ENCODE results near the gene RPAP2. TPM values are rescaled to one million over a fixed set of nuclear protein-coding genes. Genes with fewer than 3 reads are reported as not detected.

The RPAP2 gene
- total RNA-seq, 6 experiments from 2014 or later: 7.1 to 12.7 (median 11.1) TPM

- no peaks in the 10 kb centered on the region for H3K9me3 ChIP-seq
- ATAC-seq (peak; percentile 69 to 88 (median 84)), DNase-seq (peak in 1 of 3 donors; percentile 46)
- H3K4me1 ChIP-seq: peaks cover 0 to 9% (median 3%) of the 10 kb centered on the region in 4 donors
- H3K36me3 ChIP-seq: no peaks in the 10 kb centered on the region
- no peaks in the 10 kb centered on the region for H3K27me3 ChIP-seq
- intact Hi-C loops (cut with DNase I): no loop called here
- TF ChIP-seq CTCF (IDR thresholded peaks at IDR 0.05) (no peak), POLR2A (IDR thresholded peaks at IDR 0.05) (no peak)
- H3K4me3 ChIP-seq: no peak overlapping the region
- WGBS (ENCODE audit: insufficient coverage, low coverage, low lambda C conversion rate, missing lambda C conversion rate): 31% methylated on average over 1 of the region's 1 CpG
- no peak overlapping the region for H3K27ac ChIP-seq
Measured at GRCh38 chr1:92340154-92340553, 41.3 kb downstream of the RPAP2 start.

- intact Hi-C loops (cut with DNase I): no loop called here
- TF ChIP-seq POLR2A (IDR thresholded peaks at IDR 0.05) (no peak), CTCF (IDR thresholded peaks at IDR 0.05) (no peak)
Measured at GRCh38 chr1:92342401-92342800, 43.5 kb downstream of the RPAP2 start.

GRCh38 chr1:92343061-92343460 is 44.2 kb downstream of the RPAP2 start:
- H3K4me3 ChIP-seq: no peak overlapping the region
- WGBS (ENCODE audit: insufficient coverage, low coverage, low lambda C conversion rate, missing lambda C conversion rate): 71% methylated on average over 3 of the region's 3 CpGs
- no peak for ATAC-seq
- no peak overlapping the region for H3K27ac ChIP-seq
- intact Hi-C loops (cut with DNase I): no loop called here
- TF ChIP-seq CTCF (IDR thresholded peaks at IDR 0.05): no peak
- no peak for TF ChIP-seq POLR2A (IDR thresholded peaks at IDR 0.05)
- H3K36me3 ChIP-seq: peaks cover 0 to 7% (median 2%) of the 10 kb centered on the region in 4 donors
- no peak for DNase-seq
- H3K27me3 ChIP-seq: no peaks in the 10 kb centered on the region
- H3K4me1 ChIP-seq: peaks cover 0 to 9% (median 3%) of the 10 kb centered on the region in 4 donors
- no peaks in the 10 kb centered on the region for H3K9me3 ChIP-seq

More at GRCh38 chr1:92342401-92342800, 43.5 kb downstream of the RPAP2 start:
- Histone ChIP-seq H3K36me3 (peaks cover 0 to 2% (median under 1%) of the 10 kb centered on the region in 4 donors), H3K27me3 (no peaks in the 10 kb centered on the region), H3K4me3 (no peak overlapping the region), H3K27ac (no peak overlapping the region), H3K4me1 (peaks cover 0 to 9% (median 3%) of the 10 kb centered on the region in 4 donors), H3K9me3 (no peaks in the 10 kb centered on the region)
- no peak for ATAC-seq
- DNase-seq: no peak
- WGBS (ENCODE audit: insufficient coverage, low coverage, low lambda C conversion rate, missing lambda C conversion rate): 92% methylated on average over 1 of the region's 1 CpG

- ATAC-seq: peak in 1 of 4 donors; percentile 50
- Histone ChIP-seq H3K27ac (no peak overlapping the region), H3K36me3 (peaks cover 0 to 8% (median 2%) of the 10 kb centered on the region in 4 donors), H3K9me3 (no peaks in the 10 kb centered on the region), H3K4me3 (no peak overlapping the region), H3K27me3 (no peaks in the 10 kb centered on the region), H3K4me1 (no peaks in the 10 kb centered on the region)
- whole genome bisulfite sequencing (ENCODE audit: insufficient coverage, low coverage, low lambda C conversion rate, missing lambda C conversion rate): 63% methylated on average over 1 of the region's 1 CpG
- TF ChIP-seq CTCF (IDR thresholded peaks at IDR 0.05) (no peak), POLR2A (IDR thresholded peaks at IDR 0.05) (no peak)
- intact Hi-C loops (cut with DNase I): no loop called here
- no peak for DNase-seq
Measured at GRCh38 chr1:92346866-92347640, 48.2 kb downstream of the RPAP2 start.

Data from right lobe of liver (tissue), 6 donors.